ENCODE measurements around the gene EBF3. TPM values are rescaled to one million over a fixed set of nuclear protein-coding genes. Genes with fewer than 3 reads are reported as not detected.

EBF3 gene
- total RNA-seq, 6 experiments from 2014 or later, result 0.12 TPM; not detected in 5

- no peaks in the 10 kb centered on the region for H3K27me3 ChIP-seq
- 41% methylated on average over 11 of the region's 11 CpGs for WGBS (ENCODE audit: insufficient coverage, low coverage, low lambda C conversion rate, missing lambda C conversion rate)
- no peak for TF ChIP-seq POLR2A (IDR thresholded peaks at IDR 0.05)
- TF ChIP-seq, protein P1, sequence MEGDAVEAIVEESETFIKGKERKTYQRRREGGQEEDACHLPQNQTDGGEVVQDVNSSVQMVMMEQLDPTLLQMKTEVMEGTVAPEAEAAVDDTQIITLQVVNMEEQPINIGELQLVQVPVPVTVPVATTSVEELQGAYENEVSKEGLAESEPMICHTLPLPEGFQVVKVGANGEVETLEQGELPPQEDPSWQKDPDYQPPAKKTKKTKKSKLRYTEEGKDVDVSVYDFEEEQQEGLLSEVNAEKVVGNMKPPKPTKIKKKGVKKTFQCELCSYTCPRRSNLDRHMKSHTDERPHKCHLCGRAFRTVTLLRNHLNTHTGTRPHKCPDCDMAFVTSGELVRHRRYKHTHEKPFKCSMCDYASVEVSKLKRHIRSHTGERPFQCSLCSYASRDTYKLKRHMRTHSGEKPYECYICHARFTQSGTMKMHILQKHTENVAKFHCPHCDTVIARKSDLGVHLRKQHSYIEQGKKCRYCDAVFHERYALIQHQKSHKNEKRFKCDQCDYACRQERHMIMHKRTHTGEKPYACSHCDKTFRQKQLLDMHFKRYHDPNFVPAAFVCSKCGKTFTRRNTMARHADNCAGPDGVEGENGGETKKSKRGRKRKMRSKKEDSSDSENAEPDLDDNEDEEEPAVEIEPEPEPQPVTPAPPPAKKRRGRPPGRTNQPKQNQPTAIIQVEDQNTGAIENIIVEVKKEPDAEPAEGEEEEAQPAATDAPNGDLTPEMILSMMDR (IDR thresholded peaks at IDR 0.05), result no peak
- intact Hi-C loops (cut with DNase I), result no loop called here
- H3K4me1 ChIP-seq, result no peaks in the 10 kb centered on the region
- no peak for DNase-seq
- H3K36me3 ChIP-seq, result no peaks in the 10 kb centered on the region
- no peak overlapping the region for H3K4me3 ChIP-seq
- H3K9me3 ChIP-seq, result no peaks in the 10 kb centered on the region
- peak; percentile 28 to 75 (median 57) for ATAC-seq
- H3K27ac ChIP-seq, result no peak overlapping the region
Observed at GRCh38 chr10:129875993-129876726, 87.9 kb downstream of the EBF3 start.

DNA sequence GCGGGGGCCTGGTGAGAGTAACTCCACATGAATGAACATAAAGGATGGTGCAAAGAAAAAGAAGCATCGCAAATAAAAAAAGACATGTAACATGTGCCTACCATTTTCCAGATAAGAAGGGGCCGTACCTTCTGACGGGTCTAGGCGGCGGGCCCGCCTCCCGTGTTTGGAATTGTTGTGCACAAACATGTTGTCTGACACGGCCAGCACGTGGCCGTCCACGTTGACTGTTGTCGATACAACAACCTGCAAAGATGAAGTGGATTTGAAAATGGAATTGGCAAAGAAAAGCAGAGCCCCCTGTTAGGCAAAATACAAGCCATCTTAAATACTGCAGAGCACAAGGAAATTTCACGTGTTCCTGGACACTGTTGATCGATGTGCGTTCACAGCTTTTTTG lies 90.7 kb downstream of the EBF3 start:
- Histone ChIP-seq H3K4me3 (no peak overlapping the region), H3K36me3 (no peaks in the 10 kb centered on the region), H3K4me1 (no peaks in the 10 kb centered on the region), H3K27me3 (no peaks in the 10 kb centered on the region), H3K27ac (no peak overlapping the region), H3K9me3 (no peaks in the 10 kb centered on the region)
- intact Hi-C loops (cut with DNase I), result no loop called here
- ATAC-seq (no peak), DNase-seq (no peak)
- 76% methylated on average over 13 of the region's 16 CpGs for WGBS (ENCODE audit: insufficient coverage, low coverage, low lambda C conversion rate, missing lambda C conversion rate)
- no peak for TF ChIP-seq POLR2A (IDR thresholded peaks at IDR 0.05)
- TF ChIP-seq, protein P1 (IDR thresholded peaks at IDR 0.05), result no peak

- H3K27ac ChIP-seq, result no peak overlapping the region
- ATAC-seq, result no peak
- intact Hi-C loops (cut with DNase I), result no loop called here
- no peaks in the 10 kb centered on the region for H3K9me3 ChIP-seq
- no peaks in the 10 kb centered on the region for H3K27me3 ChIP-seq
- DNase-seq, result no peak
- H3K4me3 ChIP-seq, result no peak overlapping the region
- no peaks in the 10 kb centered on the region for H3K4me1 ChIP-seq
- TF ChIP-seq, protein P1 (IDR thresholded peaks at IDR 0.05), result no peak
- TF ChIP-seq POLR2A (IDR thresholded peaks at IDR 0.05), result no peak
- no peaks in the 10 kb centered on the region for H3K36me3 ChIP-seq
- 71% methylated on average over 7 of the region's 8 CpGs for WGBS (ENCODE audit: insufficient coverage, low coverage, low lambda C conversion rate, missing lambda C conversion rate)
Observed at GRCh38 chr10:129871966-129872365, 92.1 kb downstream of the EBF3 start.

GRCh38 chr10:129870961-129871621 lies 93.0 kb downstream of the EBF3 start:
- no peak for TF ChIP-seq POLR2A (IDR thresholded peaks at IDR 0.05)
- TF ChIP-seq, protein P1 (IDR thresholded peaks at IDR 0.05), result no peak
- H3K4me3 ChIP-seq, result no peak overlapping the region
- DNase-seq (no peak), ATAC-seq (no peak)
- no peaks in the 10 kb centered on the region for H3K36me3 ChIP-seq
- H3K27me3 ChIP-seq, result no peaks in the 10 kb centered on the region
- WGBS (ENCODE audit: insufficient coverage, low coverage, low lambda C conversion rate, missing lambda C conversion rate), result 25% methylated on average over 17 of the region's 17 CpGs
- no peaks in the 10 kb centered on the region for H3K4me1 ChIP-seq
- intact Hi-C loops (cut with DNase I), result no loop called here
- H3K9me3 ChIP-seq, result no peaks in the 10 kb centered on the region
- no peak overlapping the region for H3K27ac ChIP-seq
